Left lung (tissue), 10 donors: ENCODE results near the gene SYT9. TPM values are rescaled to one million over a fixed set of nuclear protein-coding genes. Genes with fewer than 3 reads are reported as not detected.
A peak's percentile ranks its signal among the peaks of the same experiment; 100 is the strongest.

Experiments
- ATAC-seq: fragments of 200-7000 bp; cut with Tn5 transposase; one replicate; pipeline ENCODE4 v1.9.1; 2020; ENCODE audit warnings: moderate library complexity
- DNase-seq, 4 donors: peaks; one replicate each; pipeline ENCODE4 v3.0.0-alpha.2; 2013 to 2020
- H3K27ac ChIP-seq, 2 donors: fragments of 200-600 bp; sonication (generic) in 1 of 2; one replicate each; pipeline versions ENCODE4 v1.5.0 to v1.8.0; 2020 to 2021
- H3K27me3 ChIP-seq, 2 donors: fragments of 200-600 bp; sonication (generic) in 1 of 2; one replicate each; pipeline versions ENCODE4 v1.5.0 to v1.8.0; 2020 to 2021
- H3K36me3 ChIP-seq, 2 donors: fragments of 200-600 bp; sonication (generic) in 1 of 2; one replicate each; pipeline versions ENCODE4 v1.5.0 to v1.8.0; 2020 to 2021
- H3K4me1 ChIP-seq, 2 donors: fragments of 200-600 bp; one replicate each; pipeline ENCODE4 v1.8.0; 2021
- H3K4me3 ChIP-seq, 2 donors: fragments of 200-600 bp; sonication (generic) in 1 of 2; one replicate each; pipeline versions ENCODE4 v1.5.0 to v1.8.0; 2020 to 2021; ENCODE audit warnings: mild to moderate bottlenecking in 1 of 2
- H3K9me3 ChIP-seq, 2 donors: fragments of 200-600 bp; sonication (generic) in 1 of 2; one replicate each; pipeline versions ENCODE4 v1.5.0 to v1.8.0; 2020 to 2021
- CTCF ChIP-seq, 2 donors: fragments of 200-600 bp; sonication (generic) in 1 of 2; IDR thresholded peaks; one replicate each; pipeline versions ENCODE4 v1.5.0 to v1.8.0; 2021; ENCODE audit warnings: antibody characterized with exemption in 2 of 2
- intact Hi-C, 2 donors: fragments of 100-400 bp; cut with DNase I; formaldehyde crosslinking; loops; one replicate each; pipeline versions ENCODE4 v1.11.2 to v1.14.2; 2022
- polyA plus RNA-seq, 6 donors: library from polyadenylated mRNA; unstranded; fragments of 120-200 nt; gene quantifications; one replicate each; pipeline ENCODE4 v1.2.1, GENCODE V29; 2013; ENCODE audit not compliant: insufficient read length in 6 of 6
- total RNA-seq, 2 donors: library from RNA; stranded (reverse); fragmentation: NEBNext Ultra II Directional; extraction: Animal tissue kit (Norgen Biotek cat#: 25700); gene quantifications; one replicate each; pipeline ENCODE4 v1.2.1, GENCODE V29; 2021
- donor health status: DM: no; HTN: yes; CAD: no.
- donor health status: DM: no; HTN: no; CAD: no.

SYT9 gene
- total and polyA plus RNA-seq, 8 donors, result 0.10 to 0.20 (median 0.11) TPM; not detected in 1

DNA sequence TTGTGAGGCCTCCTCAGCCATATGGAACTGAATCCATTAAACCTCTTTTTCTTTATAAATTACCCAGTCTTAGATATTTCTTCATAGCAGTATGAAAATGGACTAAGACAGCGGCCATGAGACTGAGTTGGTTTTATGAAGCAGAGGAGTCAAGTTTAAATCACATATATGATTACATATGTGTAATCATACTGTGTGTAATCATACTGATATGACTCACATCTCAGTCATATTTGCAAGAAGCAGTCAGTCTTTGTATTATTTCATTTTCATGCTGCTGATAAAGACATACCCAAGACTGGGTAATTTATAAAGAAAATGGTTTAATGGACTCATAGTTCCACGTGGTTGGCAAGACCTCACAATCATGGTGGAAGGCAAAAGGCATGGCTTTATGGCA, 89.8 kb downstream of the SYT9 start:
- no peak for TF ChIP-seq CTCF (IDR thresholded peaks at IDR 0.05)
- ATAC-seq (no peak), DNase-seq (no peak)
- Histone ChIP-seq H3K36me3 (no peaks in the 10 kb centered on the region), H3K27me3 (no peaks in the 10 kb centered on the region), H3K4me1 (no peaks in the 10 kb centered on the region), H3K4me3 (no peak overlapping the region), H3K9me3 (no peaks in the 10 kb centered on the region), H3K27ac (no peak overlapping the region)
- intact Hi-C loops, result no loop called here

- Histone ChIP-seq H3K27ac (no peak overlapping the region), H3K36me3 (no peaks in the 10 kb centered on the region), H3K4me3 (no peak overlapping the region), H3K4me1 (no peaks in the 10 kb centered on the region), H3K9me3 (no peaks in the 10 kb centered on the region), H3K27me3 (no peaks in the 10 kb centered on the region)
- DNase-seq (no peak), ATAC-seq (no peak)
- intact Hi-C loops, result no loop called here
- TF ChIP-seq CTCF (IDR thresholded peaks at IDR 0.05), result no peak
Measured at GRCh38 chr11:7347611-7348431, 96.1 kb downstream of the SYT9 start.

GRCh38 chr11:7348432-7349304, 97.0 kb downstream of the SYT9 start:
- Histone ChIP-seq H3K27me3 (no peaks in the 10 kb centered on the region), H3K36me3 (no peaks in the 10 kb centered on the region), H3K4me1 (no peaks in the 10 kb centered on the region), H3K27ac (no peak overlapping the region), H3K4me3 (no peak overlapping the region), H3K9me3 (no peaks in the 10 kb centered on the region)
- DNase-seq (peak in 2 of 4 donors; percentile 31 to 40), ATAC-seq (peak; percentile 15)
- no peak for TF ChIP-seq CTCF (IDR thresholded peaks at IDR 0.05)
- intact Hi-C loops, result no loop called here

DNA sequence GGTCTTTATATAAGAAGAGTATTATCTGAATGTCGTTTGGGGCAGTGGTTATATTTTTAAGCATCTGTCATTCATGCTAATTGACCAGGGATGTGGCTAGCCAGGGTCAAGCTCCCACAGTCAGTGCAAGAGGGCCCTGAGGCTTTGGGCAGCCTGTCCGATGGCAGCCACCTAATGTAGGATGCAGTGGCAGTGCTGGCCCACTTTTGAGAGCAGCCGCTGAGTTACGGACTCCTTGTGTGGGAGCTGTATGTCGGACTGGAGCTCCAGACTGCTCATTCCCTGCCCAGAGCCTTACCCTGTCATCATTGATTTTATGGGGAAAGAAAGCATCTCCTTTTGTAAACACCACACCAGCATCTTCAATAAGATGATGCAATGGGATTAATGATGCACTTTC, 99.5 kb downstream of the SYT9 start:
- ATAC-seq, result no peak
- H3K9me3 ChIP-seq, result no peaks in the 10 kb centered on the region
- H3K36me3 ChIP-seq, result no peaks in the 10 kb centered on the region
- intact Hi-C loops, result no loop called here
- H3K4me1 ChIP-seq, result no peaks in the 10 kb centered on the region
- no peak overlapping the region for H3K4me3 ChIP-seq
- no peak for TF ChIP-seq CTCF (IDR thresholded peaks at IDR 0.05)
- no peak for DNase-seq
- no peak overlapping the region for H3K27ac ChIP-seq
- H3K27me3 ChIP-seq, result no peaks in the 10 kb centered on the region

- no peaks in the 10 kb centered on the region for H3K27me3 ChIP-seq
- no peaks in the 10 kb centered on the region for H3K9me3 ChIP-seq
- H3K27ac ChIP-seq, result no peak overlapping the region
- intact Hi-C loops, result no loop called here
- DNase-seq, result no peak
- peak in 1 of 2 donors; percentile 20 for TF ChIP-seq CTCF (IDR thresholded peaks at IDR 0.05)
- H3K4me3 ChIP-seq, result no peak overlapping the region
- H3K36me3 ChIP-seq, result no peaks in the 10 kb centered on the region
- no peaks in the 10 kb centered on the region for H3K4me1 ChIP-seq
- ATAC-seq, result peak; percentile 56
Measured at GRCh38 chr11:7353100-7353499, 101.4 kb downstream of the SYT9 start.
